NCI-H2227 (cell line): ENCODE results near the gene SMG1.
A peak's percentile ranks its signal among the peaks of the same experiment; 100 is the strongest.
"Not testable (repeated sequence)": the region's sequence is repeated elsewhere in the genome, so short reads cannot be mapped to it uniquely, and the experiment has no call there.

ENCODE experiments used
- DNase-seq: peaks from one replicate; lab custom pipeline; 2025; ENCODE audit not compliant: unreplicated experiment; lab: John Stamatoyannopoulos, UW

Gene SMG1

GRCh38 chr16:18936727-18937340 lies 10.6 kb upstream of the SMG1 start:
- DNase-seq = no peak

DNA sequence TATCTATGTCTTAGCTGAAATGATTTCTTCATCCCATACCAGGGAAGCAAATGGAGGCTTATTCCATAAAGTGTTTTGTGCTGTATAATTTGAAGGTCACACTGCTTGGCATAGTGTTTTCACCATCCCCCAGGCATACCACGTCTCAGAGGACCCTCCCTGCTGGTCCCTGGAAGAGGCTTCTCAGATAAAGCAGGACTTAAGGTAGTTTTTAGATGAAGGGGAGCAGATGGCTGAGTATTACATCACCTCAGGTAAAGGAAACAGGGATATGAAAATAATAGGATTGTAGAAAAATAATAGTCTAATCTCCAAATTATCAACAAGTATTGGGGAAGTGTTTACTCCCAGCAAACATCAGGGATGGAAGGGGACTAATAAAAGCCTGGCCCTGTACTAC lies 7.3 kb upstream of the SMG1 start:
- DNase-seq = peak; percentile 57

GRCh38 chr16:18932243-18932987 lies 6.2 kb upstream of the SMG1 start:
- DNase-seq = no peak

DNA sequence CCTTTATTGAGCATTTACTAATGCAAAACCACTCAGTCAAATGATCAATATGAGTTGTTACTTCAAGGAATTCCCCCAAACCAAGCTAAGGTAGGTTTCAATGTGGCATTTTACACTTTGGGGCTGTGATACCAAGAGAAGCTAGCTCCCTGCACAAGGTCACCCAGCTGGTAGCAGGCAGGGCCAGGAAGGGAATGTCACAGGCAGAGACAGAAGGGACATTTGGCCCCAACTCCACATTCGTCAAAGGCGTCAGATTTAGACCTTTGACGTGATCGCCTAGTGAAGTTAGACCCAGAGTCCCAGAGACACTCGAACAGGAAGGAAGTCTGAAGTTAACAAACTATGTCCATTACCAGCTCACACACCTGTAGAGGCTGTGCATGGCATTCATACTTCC lies 5.5 kb upstream of the SMG1 start:
- DNase-seq = no peak

- DNase-seq = not testable (repeated sequence)
These were observed 3.9 kb upstream of the SMG1 start for GRCh38 chr16:18930095-18930494.

DNA sequence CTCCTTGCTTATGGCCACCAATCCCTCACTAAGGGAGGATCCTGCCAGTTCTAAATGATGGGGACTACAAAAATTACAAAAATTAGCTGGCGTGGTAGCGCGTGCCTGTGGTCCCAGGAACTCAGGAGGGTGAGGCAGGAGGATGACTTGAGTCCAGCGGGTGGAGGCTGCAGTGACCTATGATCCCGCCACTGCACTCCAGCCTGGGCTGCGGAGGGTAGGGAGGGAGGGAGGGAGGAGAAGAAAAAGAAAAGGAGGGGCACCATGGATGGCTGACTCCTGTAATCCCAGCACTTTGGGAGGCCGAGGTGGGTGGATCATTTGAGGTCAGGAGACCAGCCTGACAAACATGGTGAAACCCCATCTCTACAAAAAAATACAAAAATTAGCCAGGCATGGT lies 1.9 kb upstream of the SMG1 start:
- not testable (repeated sequence) for DNase-seq

GRCh38 chr16:18925215-18925985 lies 808 bp downstream of the SMG1 start:
- peak; percentile 42 for DNase-seq

GRCh38 chr16:18923935-18924334 lies 2.3 kb downstream of the SMG1 start:
- DNase-seq = not testable (repeated sequence)

DNA sequence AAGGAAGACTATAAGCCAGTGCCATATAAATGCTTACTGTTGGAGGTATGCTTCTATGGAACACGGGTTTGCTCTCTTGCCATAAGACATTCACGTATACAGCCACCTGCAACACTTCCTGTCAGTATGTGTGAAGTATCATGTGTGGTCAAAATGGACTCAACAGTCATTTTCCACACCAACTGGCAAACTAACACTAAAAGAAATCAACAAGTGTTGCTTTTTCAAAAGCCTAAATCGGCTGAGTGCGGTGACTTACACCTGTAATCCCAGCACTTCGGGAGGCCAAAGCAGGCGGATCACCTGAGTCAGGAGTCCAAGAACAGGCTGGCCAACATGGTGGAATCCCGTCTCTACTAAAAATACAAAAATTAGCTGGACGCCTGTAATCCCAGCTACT lies 3.1 kb downstream of the SMG1 start:
- DNase-seq = not testable (repeated sequence)

DNA sequence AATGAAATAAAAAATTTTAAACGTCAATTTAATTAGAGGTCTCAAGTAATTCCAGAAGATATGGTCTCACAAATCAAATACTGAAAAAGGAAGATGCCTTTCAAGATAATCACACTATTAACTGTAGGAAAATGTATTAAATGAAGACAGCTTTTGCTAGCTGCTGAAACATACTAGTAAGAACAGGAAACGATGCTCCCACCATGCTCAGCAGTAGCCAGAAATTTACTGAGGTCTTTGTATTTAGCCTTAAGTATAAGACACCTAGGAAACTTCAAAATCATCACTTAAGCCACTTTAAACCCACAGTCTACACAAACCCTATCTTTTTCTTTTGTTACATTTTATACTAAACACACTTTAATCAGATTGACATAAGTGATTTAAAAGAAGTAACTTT lies 16.6 kb downstream of the SMG1 start:
- DNase-seq = not testable (repeated sequence)

- not testable (repeated sequence) for DNase-seq
These were observed 17.5 kb downstream of the SMG1 start for GRCh38 chr16:18908716-18909115.

DNA sequence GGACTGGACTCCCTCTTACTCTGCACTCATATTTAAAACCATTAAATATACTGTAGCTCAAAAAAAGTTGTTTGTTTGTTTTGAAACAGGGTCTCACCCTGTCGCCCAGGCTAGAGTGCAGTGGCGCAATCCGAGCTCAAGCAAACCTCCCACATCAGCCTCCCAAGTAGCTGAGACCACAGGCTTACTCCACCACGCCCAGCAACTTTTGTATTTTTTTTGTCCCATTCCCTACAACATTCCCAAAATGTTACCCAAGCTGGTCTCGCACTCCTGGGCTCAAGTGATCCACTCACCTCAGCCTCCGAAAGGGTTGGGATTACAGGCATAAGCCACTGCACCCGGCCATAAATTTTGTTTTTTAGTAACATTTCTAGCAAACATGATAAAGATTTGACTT lies 23.4 kb downstream of the SMG1 start:
- not testable (repeated sequence) for DNase-seq

DNA sequence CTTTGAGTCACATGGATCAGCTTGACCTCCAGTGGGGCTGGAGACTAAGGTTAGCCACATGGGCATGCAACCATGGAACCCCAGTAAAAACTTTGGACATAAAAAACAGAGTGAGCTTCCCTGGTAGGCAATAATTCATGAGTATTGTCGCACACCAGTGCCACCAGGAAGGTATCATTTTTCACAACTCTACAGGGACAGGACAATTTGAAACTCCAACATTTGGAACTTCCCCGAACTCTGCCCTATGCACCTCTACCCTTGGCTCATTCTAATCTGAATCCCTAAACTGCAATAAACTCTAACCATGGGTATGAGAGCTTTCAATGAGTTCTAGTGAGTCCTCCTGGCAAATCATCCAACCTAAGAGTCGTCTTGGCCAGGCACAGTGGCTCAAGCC lies 24.2 kb downstream of the SMG1 start:
- DNase-seq = not testable (repeated sequence)

GRCh38 chr16:18901194-18901593 lies 25.0 kb downstream of the SMG1 start:
- DNase-seq = not testable (repeated sequence)

DNA sequence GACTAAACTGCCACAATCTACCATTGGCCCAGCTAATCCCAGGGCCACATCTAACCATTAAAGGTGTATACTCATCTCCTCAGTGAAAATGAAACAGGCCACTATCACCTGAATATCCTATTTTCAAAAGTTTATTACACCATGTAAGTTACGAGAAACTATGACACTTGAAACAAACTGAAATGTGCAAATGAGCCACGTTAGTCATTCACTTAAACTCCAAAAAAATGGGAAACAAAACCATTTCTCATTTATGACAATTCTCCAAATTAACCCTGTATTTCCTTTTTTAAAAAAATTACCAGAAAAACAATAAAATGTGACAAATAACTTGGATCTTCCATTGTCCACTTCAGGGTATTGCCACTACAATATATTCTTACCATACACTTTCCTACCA lies 41.8 kb downstream of the SMG1 start:
- not testable (repeated sequence) for DNase-seq

DNA sequence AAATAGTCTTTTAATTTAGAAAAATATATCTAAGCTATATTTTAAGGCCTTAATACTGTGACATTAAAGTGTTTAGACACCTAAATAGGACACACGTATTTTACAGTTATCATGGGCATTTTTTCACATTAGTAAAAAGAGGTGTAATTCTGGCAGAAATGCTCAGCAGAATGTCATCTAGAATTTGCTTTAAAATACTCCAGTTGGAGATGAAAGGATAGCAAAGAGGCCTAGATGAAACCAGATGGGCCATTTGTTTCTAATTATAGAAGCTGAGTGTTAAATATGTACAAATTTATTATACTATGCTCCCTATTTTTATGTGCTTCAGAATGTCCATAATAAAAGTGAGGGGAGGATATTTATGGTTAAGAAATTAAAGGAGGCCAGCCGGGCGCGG lies 48.5 kb downstream of the SMG1 start:
- DNase-seq = not testable (repeated sequence)

DNA sequence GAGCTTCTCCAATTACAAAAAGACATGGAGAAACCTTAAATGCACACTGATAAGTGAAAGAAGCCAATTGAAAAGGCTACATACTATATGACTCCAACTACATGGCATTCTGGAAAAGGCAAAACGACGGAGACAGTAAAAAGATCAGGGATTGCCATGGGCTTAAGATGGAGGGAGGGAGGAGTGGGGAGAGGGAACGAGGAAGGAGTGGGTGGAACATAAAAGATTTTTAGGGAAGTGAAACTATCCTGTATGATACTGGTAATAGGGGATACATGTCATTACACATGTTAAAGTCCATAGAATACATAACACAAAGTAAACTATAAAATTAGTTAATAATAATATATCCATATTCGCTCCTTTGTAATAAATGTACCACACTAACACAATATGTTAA lies 48.9 kb downstream of the SMG1 start:
- not testable (repeated sequence) for DNase-seq

GRCh38 chr16:18876301-18876700 lies 49.9 kb downstream of the SMG1 start:
- not testable (repeated sequence) for DNase-seq

- DNase-seq = not testable (repeated sequence)
These were observed 57.0 kb downstream of the SMG1 start for GRCh38 chr16:18869043-18869771.

DNA sequence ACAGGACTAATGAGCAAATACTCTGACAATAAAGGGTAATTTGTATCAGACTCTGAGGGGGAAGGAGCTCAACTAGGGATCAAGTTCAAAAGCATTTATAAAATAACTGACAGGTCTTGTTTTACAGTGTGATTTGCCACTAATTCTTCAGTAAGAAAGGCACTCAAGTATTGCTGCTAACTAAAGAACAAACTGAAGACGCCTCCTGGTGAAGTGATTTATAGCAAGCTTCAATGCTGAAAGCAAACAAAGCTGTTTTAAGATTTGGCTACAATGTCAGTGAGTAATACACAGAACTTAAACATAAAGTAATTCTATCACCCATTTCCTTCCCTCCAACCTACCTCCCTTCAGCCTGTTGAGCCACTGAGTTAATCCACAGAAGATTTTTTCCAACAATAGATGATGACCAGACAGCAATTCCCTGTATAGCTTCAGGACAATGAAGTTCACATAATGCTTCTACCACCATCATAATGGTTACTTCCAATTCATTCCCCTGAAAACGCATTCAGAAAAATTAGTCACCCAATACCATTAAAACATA lies 59.9 kb downstream of the SMG1 start:
- not testable (repeated sequence) for DNase-seq

GRCh38 chr16:18862891-18863290 lies 63.3 kb downstream of the SMG1 start:
- DNase-seq = not testable (repeated sequence)
